DND-41 (cell line): ENCODE results near the gene PTPRJ.
"Not testable (repeated sequence)": the region's sequence is repeated elsewhere in the genome, so short reads cannot be mapped to it uniquely, and the experiment has no call there.

ENCODE experiments used
- EZH2 ChIP-seq: IDR thresholded peaks from 3 replicates; pipeline ENCODE4 v1.6.1; 2012; ENCODE audit warnings: borderline replicate concordance, low read depth, mild to moderate bottlenecking, moderate library complexity, low read length, inconsistent platforms; ENCODE audit not compliant: severe bottlenecking
- TF ChIP-seq, protein P1 (sequence below): IDR thresholded peaks from 2 replicates; pipeline ENCODE4 v1.5.1; 2012; ENCODE audit warnings: borderline replicate concordance, low read length, moderate library complexity, mild to moderate bottlenecking; ENCODE audit not compliant: poor library complexity, severe bottlenecking; ENCODE audit errors: extremely low read depth

DNA sequence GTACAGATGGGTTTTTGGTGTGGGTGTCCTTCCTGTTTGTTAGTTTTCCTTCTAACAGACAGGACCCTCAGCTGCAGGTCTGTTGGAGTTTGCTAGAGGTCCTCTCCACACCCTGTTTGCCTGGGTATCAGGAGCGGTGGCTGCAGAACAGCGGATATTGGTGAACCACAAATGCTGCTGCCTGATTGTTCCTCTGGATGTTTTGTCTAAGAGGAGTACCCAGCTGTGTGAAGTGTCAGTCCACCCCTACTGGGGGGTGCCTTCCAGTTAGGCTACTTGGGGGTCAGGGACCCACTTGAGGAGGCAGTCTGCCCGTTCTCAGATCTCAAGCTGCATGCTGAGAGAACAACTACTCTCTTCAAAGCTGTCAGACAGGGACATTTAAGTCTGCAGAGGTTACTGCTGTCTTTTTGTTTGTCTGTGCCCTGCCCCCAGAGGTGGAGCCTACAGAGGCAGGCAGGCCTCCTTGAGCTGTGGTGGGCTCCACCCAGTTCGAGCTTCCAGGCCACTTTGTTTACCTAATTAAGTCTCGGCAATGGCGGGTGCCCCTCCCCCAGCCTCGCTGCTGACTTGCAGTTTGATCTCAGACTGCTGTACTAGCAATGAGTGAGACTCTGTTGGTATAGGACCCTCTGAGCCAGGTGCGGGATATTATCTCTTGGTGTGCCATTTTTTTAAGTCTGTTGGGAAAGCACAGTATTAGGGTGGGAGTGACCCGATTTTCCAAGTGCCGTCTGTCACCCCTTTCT is 210.7 kb downstream of the PTPRJ start:
- TF ChIP-seq, protein P1, sequence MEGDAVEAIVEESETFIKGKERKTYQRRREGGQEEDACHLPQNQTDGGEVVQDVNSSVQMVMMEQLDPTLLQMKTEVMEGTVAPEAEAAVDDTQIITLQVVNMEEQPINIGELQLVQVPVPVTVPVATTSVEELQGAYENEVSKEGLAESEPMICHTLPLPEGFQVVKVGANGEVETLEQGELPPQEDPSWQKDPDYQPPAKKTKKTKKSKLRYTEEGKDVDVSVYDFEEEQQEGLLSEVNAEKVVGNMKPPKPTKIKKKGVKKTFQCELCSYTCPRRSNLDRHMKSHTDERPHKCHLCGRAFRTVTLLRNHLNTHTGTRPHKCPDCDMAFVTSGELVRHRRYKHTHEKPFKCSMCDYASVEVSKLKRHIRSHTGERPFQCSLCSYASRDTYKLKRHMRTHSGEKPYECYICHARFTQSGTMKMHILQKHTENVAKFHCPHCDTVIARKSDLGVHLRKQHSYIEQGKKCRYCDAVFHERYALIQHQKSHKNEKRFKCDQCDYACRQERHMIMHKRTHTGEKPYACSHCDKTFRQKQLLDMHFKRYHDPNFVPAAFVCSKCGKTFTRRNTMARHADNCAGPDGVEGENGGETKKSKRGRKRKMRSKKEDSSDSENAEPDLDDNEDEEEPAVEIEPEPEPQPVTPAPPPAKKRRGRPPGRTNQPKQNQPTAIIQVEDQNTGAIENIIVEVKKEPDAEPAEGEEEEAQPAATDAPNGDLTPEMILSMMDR: not testable (repeated sequence)
- TF ChIP-seq EZH2: not testable (repeated sequence)
